Measurements from ENCODE around the gene C19orf73.
"Not testable (repeated sequence)": the region's sequence is repeated elsewhere in the genome, so short reads cannot be mapped to it uniquely, and the experiment has no call there.

The C19orf73 gene

DNA sequence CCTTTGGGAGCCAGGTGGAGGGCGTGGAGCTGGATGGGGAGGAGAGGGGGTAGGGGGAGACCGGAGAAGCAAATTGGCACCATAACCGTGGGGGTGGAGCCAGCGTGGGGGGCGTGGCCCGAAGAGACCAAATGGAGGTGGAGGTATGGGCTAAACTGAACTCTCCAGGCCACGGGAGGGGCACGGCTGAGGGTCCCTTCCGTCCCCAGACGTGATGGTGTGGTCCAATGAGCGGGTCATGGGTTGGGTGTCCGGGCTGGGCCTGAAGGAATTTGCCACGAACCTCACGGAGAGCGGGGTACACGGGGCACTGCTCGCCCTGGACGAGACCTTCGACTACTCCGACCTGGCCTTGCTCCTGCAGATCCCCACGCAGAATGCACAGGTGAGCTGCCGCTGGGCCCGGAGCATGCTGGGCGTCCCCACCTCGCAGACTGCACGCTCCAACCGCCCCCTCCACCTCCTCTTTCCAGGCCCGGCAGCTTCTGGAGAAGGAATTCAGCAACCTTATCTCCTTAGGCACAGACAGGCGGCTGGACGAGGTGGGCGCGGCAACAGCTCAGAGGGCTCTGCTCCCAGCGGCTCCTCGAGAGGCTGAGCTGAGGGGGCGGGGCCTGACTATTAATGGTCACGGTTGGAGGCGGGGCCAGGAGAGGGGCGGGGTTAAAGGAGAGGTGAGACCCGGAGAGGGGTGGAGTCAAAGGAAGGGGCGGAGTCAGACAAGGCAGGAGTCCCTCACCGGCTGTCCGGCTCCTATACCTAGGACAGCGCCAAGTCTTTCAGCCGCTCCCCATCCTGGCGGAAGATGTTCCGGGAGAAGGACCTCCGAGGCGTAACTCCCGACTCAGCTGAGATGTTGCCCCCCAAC lies 30.1 kb upstream of the C19orf73 start:
- peak; percentile 90 for DNase-seq

- no peak for DNase-seq
Observed at GRCh38 chr19:49148044-49148682, 29.2 kb upstream of the C19orf73 start.

DNA sequence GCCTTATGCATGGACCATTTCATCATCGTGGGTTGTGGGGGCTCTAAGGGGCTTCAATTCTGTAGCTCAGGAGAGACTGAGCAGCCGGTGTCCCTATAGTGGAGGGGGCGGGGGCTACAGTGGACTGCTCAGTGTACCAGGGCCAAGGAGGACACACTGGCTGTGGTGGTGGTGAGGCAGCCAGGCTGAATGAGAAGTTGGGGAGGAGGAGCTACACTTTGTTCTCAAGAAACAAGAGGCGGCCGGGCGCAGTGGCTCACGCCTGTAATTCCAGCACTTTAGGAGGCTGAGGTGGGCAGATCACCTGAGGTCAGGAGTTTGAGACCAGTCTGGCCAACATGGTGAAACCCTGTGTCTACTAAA lies 27.4 kb upstream of the C19orf73 start:
- DNase-seq, result not testable (repeated sequence)

GRCh38 chr19:49145573-49146407 lies 26.8 kb upstream of the C19orf73 start:
- DNase-seq, result peak; percentile 19

DNA sequence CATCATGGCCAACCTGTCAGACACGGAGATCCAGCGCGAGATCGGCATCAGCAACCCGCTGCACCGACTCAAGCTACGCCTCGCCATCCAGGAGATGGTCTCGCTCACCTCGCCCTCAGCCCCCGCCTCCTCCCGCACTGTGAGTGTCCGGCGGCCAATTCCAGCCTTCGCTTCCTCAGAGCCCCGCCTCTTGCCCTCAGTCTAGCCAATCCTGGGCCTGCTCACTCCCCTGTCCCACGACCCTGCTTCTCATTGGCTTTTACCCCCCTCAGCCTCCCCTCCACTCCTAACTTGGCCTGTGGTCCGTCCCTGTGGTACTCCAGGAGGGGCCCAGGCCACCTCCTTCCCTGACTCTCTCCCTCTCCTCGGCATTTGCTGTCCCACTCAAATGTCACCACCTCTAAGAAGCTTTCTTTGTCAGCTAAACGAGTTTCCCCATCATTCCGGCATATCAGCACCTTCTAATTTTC lies 24.0 kb upstream of the C19orf73 start:
- peak; percentile 82 for DNase-seq

- no peak for DNase-seq
Observed at GRCh38 chr19:49141352-49141751, 22.4 kb upstream of the C19orf73 start.

DNA sequence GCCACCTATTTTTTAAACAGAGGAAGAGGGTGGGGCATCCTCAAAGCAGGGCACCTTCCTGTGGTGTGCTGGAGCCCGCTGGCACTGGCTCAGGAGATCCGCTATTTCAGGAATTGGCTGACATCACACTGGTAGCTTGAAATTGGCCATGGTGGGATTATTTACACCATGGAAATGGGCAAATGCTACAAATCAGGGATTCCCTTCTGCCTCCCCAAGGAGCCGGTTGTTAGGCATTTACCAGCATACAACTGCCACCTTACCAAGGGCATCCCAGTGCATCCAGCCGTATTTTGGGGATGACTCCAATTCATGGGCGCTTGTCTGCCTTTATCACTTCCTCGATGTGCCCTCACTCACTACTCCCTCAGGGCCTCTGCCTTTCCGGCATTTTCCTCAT lies 22.0 kb upstream of the C19orf73 start:
- no peak for DNase-seq

DNA sequence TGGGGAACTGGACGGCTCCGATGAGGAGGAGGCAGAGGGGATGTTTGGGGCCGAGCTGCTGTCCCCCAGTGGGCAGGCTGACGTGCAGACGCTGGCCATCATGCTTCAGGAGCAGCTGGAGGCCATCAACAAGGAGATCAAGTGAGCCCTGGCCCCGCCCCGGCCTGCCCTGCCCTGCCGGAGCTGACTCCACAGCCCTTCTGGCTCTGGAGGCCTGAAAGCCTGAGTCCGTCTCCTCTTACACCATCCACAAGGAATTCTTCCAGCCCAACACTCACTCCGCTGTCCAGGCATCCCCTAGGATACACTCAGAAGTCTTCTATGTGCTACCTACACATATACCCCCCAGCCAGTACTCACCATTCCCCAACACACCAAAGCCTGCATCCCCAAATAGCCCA lies 17.8 kb upstream of the C19orf73 start:
- no peak for DNase-seq

- no peak for DNase-seq
Observed at GRCh38 chr19:49135686-49136085, 16.7 kb upstream of the C19orf73 start.

- no peak for DNase-seq
Observed at GRCh38 chr19:49133621-49134454, 14.9 kb upstream of the C19orf73 start.

DNA sequence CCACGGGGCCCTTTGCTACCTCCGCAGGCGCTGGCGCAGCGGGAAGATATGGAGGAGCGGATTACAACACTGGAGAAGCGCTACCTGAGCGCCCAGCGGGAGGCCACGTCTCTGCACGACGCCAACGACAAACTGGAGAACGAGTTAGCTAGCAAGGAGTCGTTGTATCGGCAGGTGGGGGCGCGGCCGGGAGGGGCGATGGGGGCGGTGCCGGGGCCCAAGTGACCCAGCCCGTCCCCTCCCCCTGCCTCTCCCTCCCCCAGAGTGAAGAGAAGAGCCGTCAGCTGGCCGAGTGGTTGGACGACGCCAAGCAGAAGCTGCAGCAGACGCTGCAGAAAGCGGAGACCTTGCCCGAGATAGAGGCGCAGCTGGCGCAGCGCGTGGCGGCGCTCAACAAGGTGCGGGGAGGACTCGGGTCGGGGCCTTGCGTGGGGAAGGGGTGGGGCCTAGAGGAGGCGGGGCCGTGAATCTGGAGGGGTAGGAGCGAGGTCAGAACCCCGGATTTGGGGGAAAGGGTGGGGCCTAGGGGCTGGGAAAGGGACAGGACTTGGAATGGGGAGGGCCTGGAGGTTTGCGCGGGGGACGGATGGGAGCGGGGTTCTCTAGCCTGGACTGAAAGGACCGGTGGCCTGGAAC lies 14.1 kb upstream of the C19orf73 start:
- no peak for DNase-seq

DNA sequence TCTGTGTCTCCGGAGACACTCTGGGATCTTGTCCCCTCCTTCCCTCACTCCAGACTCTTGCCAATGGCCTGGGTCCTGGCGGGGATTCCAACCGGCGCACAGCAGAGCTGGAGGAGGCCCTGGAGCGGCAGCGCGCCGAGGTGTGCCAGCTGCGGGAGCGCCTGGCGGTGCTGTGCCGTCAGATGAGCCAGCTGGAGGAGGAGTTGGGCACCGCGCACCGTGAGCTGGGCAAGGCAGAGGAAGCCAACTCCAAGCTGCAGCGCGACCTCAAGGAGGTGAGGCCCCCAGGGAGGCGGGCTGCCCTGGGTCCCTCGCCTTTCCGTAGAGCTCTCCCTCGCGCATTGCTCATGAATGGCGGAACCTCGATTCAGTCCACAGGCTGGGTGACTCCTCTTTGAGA lies 11.4 kb upstream of the C19orf73 start:
- no peak for DNase-seq

DNA sequence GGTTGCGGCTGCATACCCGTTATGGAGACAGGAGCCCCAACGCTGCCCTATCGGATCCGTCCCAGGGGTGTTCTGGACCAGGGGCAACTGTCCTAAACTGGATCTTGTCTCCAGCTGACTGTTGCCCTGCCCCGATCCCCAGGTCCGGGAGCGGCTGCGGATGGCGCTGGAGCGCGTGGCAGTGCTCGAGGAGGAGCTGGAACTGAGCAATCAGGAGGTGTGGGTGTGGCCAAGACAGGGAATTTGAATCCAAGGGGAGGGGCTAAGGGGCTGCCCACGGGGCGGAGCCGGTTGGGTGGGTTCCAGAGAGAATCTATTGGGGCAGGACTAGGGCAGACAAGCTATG lies 10.3 kb upstream of the C19orf73 start:
- DNase-seq, result no peak

DNA sequence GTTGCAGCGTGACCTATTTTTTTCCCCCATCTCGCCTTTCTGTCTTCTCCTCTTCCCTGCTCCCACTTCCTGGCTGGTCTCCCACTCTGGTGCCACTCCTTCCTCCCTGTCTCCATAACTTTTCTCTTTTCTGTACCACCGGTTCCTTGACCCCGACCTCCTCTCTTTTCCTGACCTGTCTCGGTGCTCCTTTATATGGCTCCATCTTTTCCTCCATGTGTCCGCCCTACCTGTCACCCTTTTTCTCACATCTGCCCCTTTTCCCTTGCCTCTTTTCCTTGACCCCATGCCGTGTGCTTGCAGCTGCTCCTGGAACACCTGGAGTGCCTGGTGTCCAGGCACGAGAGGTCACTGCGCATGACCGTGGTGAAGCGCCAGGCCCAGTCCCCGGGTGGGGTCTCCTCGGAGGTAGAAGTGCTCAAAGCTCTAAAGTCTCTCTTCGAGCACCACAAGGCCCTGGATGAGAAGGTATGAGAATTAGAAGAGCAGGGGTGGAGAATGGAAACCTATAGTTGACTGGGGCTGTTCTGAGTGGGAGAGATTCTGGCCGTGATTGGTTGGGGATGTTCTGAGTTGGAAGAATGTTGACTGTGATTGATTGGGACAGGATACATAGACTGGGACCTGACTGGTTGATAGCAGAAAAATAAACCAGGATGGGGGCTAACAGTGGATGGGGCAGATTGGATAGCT lies 9.7 kb upstream of the C19orf73 start:
- DNase-seq, result no peak

DNA sequence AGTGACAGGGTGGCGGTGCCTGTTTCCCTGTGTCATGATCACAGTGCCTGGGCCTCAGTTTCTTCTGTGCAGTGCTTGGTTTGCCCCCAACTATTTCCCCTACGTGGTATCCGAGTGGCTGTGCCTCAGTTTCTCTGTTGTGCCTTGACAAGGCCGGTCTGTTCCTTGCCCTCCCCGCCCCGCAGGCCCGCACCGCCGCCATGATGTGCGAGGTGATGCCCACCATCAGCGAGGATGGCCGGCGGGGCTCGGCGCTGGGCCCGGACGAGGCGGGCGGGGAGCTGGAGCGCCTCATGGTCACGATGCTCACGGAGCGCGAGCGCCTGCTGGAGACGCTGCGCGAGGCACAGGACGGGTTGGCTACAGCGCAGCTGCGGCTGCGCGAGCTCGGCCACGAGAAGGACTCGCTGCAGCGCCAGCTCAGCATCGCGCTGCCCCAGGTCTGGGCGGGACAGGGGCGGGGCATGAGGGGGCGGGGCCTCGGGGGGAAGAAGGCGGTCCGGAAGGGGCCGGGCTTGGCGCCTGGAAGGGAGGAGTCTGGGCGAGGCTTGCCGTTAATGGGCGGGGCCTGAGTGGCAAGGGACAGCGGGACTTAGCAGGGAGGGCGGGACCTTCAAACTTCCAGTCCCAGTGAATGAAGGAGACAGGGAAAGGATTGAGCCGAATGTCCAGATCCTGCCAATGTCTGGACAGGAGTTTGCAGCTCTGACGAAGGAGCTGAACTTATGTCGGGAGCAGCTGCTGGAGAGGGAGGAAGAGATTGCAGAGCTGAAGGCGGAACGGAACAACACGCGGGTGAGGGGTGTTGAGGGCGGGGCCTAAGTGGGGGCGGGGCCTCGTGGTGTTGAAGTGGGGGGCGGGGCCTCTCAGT lies 9.0 kb upstream of the C19orf73 start:
- peak; percentile 86 for DNase-seq

GRCh38 chr19:49127225-49127624 lies 8.3 kb upstream of the C19orf73 start:
- not testable (repeated sequence) for DNase-seq

GRCh38 chr19:49126575-49126974 lies 7.6 kb upstream of the C19orf73 start:
- DNase-seq, result no peak

DNA sequence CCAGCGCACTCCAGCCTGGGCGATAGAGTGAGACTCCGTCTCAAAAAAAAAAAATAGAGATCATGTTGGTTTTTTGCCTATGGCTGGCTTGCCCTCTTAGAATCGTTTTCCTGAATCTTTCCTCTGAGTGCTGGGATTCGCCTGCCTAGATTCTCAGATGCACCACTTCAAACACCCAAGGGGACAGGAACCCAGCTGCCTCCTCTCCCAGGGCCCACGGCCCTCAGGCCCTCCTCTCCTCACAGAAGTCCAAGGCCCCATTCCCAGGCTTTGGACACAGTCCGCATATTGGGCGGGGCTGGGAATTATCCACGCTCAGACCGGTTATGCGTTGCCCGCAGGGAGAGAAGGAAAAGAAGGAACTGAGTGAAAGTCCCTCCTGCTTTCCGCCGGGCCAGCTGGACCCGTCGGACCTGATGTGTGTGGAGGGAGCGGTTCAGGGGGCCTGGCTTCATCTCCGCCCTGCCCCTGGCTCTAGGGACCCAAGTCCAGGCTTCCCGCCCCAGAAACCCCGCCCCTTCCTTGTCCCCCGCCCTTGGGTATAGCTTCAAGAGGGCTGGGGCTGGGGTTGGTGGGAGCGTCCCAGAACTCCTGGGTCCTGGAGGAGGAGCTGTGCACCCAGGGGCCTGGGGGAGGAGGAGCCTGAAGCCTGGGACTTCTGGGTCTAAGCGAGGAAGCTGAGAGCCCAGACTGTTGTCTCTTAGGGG lies 6.2 kb upstream of the C19orf73 start:
- DNase-seq, result no peak

GRCh38 chr19:49123285-49123684 lies 4.3 kb upstream of the C19orf73 start:
- not testable (repeated sequence) for DNase-seq

GRCh38 chr19:49121841-49122240 lies 2.9 kb upstream of the C19orf73 start:
- DNase-seq, result not testable (repeated sequence)

All from DMS 273 treated with DMSO at 0.1 percent for 48 hours (cell line).